DND-41 (cell line): ENCODE measurements around the gene ARHGAP24.

Experiments used
- CTCF ChIP-seq: IDR thresholded peaks from 2 replicates; pipeline ENCODE4 v1.5.1; 2012; ENCODE audit warnings: borderline replicate concordance, low read length, moderate library complexity, mild to moderate bottlenecking; ENCODE audit not compliant: poor library complexity, severe bottlenecking; ENCODE audit errors: extremely low read depth
- EZH2 ChIP-seq: IDR thresholded peaks from 3 replicates; pipeline ENCODE4 v1.6.1; 2012; ENCODE audit warnings: borderline replicate concordance, low read depth, mild to moderate bottlenecking, moderate library complexity, low read length, inconsistent platforms; ENCODE audit not compliant: severe bottlenecking

DNA sequence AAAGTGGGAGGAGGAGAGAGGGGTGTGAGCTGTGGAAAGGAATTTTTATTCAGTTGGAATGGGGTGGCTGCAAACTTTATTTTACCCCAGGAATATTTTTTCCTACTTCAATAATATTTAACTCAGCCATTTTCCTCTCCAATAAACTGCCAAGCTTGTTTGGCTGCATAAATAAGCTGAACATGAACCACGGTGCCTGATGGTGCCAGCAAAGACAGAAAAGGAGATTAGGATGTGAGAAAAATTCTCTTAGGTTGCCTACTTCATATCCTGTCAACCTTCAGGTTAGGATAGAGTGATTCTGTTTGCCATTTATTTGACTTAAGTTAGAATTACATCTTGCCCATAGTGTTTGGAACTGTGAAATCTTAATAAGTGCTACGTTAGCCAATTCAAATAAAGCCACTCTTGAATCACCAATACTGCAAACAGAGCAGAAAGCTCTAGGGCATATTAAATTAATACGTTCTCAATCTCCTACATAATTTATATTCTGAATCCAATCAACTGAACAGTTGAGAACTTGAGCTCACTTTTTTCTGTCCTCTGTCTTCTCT, 195.1 kb downstream of the ARHGAP24 start:
- TF ChIP-seq CTCF (no peak), EZH2 (no peak)
